Activated naive CD8-positive, alpha-beta T cell treated with anti-CD3 and anti-CD28 coated beads for 36 hours (primary cell): ENCODE results near the gene OR10T2. TPM values are rescaled to one million over a fixed set of nuclear protein-coding genes. Genes with fewer than 3 reads are reported as not detected.
"Not testable (repeated sequence)": the region's sequence is repeated elsewhere in the genome, so short reads cannot be mapped to it uniquely, and the experiment has no call there.

ENCODE experiments used
- DNase-seq: peaks from one replicate; pipeline ENCODE4 v3.0.0; 2021
- H3K27ac Mint-ChIP-seq: one replicate; pipeline ENCODE4 v1.8.0; 2022; ENCODE audit warnings: mild to moderate bottlenecking, moderate library complexity, mixed read lengths
- H3K27me3 Mint-ChIP-seq: one replicate; pipeline ENCODE4 v1.8.0; 2022; ENCODE audit warnings: mild to moderate bottlenecking, mixed read lengths
- H3K36me3 Mint-ChIP-seq: one replicate; pipeline ENCODE4 v1.8.0; 2021; ENCODE audit warnings: mild to moderate bottlenecking, mixed read lengths
- H3K4me1 Mint-ChIP-seq: one replicate; pipeline ENCODE4 v1.8.0; 2021; ENCODE audit warnings: mixed read lengths
- H3K4me3 Mint-ChIP-seq: one replicate; pipeline ENCODE4 v1.8.0; 2022; ENCODE audit warnings: mild to moderate bottlenecking, moderate library complexity, mixed read lengths
- H3K9me3 Mint-ChIP-seq: one replicate; pipeline ENCODE4 v1.8.0; 2022; ENCODE audit warnings: mixed read lengths
- total RNA-seq, 2 experiments: library from RNA; stranded (reverse); gene quantifications; one replicate each; pipeline ENCODE4 v1.2.3, GENCODE V29; 2021

Gene OR10T2, protein sequence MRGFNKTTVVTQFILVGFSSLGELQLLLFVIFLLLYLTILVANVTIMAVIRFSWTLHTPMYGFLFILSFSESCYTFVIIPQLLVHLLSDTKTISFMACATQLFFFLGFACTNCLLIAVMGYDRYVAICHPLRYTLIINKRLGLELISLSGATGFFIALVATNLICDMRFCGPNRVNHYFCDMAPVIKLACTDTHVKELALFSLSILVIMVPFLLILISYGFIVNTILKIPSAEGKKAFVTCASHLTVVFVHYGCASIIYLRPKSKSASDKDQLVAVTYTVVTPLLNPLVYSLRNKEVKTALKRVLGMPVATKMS
- not detected for total RNA-seq

DNA sequence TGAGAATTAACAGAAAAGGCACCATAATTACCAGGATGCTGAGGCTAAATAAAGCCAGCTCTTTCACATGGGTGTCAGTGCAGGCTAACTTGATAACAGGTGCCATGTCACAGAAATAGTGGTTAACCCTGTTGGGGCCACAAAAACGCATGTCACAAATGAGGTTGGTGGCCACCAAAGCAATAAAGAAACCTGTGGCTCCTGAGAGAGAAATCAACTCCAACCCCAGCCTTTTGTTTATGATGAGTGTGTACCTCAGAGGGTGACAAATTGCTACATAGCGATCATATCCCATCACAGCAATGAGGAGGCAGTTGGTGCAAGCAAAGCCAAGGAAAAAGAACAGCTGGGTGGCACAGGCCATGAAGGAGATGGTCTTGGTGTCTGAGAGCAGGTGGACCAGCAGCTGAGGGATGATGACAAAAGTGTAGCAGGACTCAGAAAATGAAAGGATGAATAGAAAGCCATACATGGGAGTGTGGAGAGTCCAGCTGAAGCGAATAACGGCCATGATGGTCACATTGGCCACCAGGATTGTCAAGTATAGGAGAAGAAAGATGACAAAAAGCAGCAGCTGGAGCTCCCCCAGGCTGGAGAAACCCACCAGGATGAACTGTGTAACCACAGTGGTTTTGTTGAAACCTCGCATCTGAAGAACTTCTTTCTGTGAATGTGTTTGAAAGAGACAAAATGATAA lies at the start of gene OR10T2:
TSS of gene OR10T2 (minus strand) at position 649 of the 697 bp plus-strand sequence. CDS start at position 649, 0 bp downstream.
- Mint-ChIP-seq H3K27ac (no peak within 1 kb of the TSS), H3K4me1 (peaks cover 4% of the 10 kb centered on the region), H3K9me3 (no peaks in the 10 kb centered on the region), H3K27me3 (peaks cover 33% of the 10 kb centered on the region), H3K4me3 (no peak within 1 kb of the TSS), H3K36me3 (no peaks in the 10 kb centered on the region)
- no peak for DNase-seq

DNA sequence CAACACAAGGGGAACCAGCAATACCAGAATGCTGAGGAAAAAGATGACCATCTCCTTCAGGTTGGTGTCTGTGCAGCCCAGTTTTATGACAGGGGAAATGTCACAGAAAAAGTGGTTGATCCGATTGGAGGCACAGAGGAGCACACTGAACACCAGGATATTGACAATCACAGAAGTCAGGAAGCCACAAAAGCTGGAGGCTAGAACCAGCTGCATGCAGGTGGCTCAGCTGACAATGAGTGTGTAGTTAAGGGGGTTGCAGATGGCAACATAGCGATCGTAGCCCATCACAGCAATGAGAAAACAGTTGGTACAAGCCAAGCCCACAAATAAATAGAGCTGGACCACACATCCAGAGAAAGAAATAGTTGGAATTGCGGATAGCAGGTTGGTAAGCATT lies 46.1 kb upstream of the OR10T2 start:
- Mint-ChIP-seq H3K27me3 (peaks cover 17% of the 10 kb centered on the region), H3K27ac (no peak overlapping the region)

DNA sequence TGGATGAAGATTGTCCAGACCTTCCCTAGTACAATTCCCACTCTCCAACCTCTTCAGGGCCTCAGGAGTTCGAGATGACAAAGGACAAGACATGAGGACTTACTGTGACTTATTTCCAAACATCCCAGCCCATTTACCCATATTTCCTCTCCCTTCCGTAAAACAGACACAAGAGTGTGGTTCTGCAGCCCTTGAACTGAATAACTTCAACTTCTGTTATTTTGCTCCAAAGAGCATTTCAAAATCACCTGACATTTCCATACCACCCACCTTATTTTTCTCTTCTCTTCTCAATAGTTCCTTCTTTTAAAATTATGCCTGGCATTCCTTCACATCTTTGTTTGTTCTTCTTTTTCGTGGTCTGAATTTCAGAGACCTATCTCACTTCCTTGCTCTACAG lies 35.5 kb upstream of the OR10T2 start:
- H3K4me1 Mint-ChIP-seq, result no peaks in the 10 kb centered on the region
- no peaks in the 10 kb centered on the region for H3K36me3 Mint-ChIP-seq
- H3K27ac Mint-ChIP-seq, result no peak overlapping the region
- peaks cover 4% of the 10 kb centered on the region for H3K9me3 Mint-ChIP-seq
- DNase-seq, result no peak
- peaks cover 31% of the 10 kb centered on the region for H3K27me3 Mint-ChIP-seq
- no peak overlapping the region for H3K4me3 Mint-ChIP-seq

More for the DNA sequence above, 46.1 kb upstream of the OR10T2 start:
- H3K36me3 Mint-ChIP-seq, result no peaks in the 10 kb centered on the region
- no peak overlapping the region for H3K4me3 Mint-ChIP-seq
- no peak for DNase-seq
- H3K9me3 Mint-ChIP-seq, result no peaks in the 10 kb centered on the region
- H3K4me1 Mint-ChIP-seq, result no peaks in the 10 kb centered on the region

DNA sequence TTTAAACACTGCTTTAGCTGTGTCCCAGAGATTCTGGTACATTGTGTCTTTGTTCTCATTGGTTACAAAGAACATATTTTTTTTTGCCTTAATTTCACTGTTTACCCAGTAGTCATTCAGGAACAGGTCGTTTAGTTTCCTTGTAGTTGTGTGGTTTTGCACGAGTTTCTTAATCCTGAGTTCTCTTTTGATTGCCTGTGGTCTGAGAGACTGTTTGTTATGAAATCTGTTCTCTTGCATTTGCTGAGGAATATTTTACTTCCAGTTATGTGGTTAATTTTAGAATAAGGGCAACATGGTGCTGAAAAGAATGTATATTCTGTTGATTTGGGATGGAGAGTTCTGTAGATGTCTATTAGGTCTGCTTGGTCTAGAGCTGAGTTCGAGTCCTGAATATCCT lies 30.9 kb upstream of the OR10T2 start:
- H3K4me3 Mint-ChIP-seq, H3K27ac Mint-ChIP-seq, H3K36me3 Mint-ChIP-seq, DNase-seq, H3K4me1 Mint-ChIP-seq: not testable (repeated sequence)
- Mint-ChIP-seq H3K9me3 (peaks cover 21% of the 10 kb centered on the region), H3K27me3 (peaks cover 29% of the 10 kb centered on the region)

DNA sequence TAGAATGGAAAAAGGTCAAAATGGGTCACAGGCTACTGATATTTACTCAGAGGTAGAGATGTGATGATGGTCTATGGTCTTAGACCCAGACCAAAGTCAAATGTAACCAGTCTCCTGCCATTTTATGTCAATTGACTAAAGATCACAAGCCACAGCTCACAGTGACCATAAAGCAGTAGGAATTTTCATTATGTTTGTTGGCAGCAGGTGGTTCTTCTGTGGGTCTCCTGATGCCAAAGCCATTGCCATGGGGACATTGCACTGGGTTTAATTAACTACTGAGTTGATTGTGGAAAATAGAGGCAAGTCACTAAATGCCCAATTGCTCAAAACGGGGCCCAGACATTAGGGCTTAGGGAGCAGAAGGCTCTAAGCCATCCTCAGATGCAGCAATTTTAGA lies 26.9 kb upstream of the OR10T2 start, which contains the start of gene OR10K2:
TSS of gene OR10K2 (minus strand) at position 101 of the 400 bp plus-strand sequence. CDS start 5,371 bp downstream, outside the sequence.
- H3K9me3 Mint-ChIP-seq, result peaks cover 20% of the 10 kb centered on the region
- no peak within 1 kb of the TSS for H3K4me3 Mint-ChIP-seq
- no peaks in the 10 kb centered on the region for H3K36me3 Mint-ChIP-seq
- H3K27ac Mint-ChIP-seq, result no peak within 1 kb of the TSS
- H3K4me1 Mint-ChIP-seq, result no peaks in the 10 kb centered on the region
- peaks cover 18% of the 10 kb centered on the region for H3K27me3 Mint-ChIP-seq
- DNase-seq, result no peak

DNA sequence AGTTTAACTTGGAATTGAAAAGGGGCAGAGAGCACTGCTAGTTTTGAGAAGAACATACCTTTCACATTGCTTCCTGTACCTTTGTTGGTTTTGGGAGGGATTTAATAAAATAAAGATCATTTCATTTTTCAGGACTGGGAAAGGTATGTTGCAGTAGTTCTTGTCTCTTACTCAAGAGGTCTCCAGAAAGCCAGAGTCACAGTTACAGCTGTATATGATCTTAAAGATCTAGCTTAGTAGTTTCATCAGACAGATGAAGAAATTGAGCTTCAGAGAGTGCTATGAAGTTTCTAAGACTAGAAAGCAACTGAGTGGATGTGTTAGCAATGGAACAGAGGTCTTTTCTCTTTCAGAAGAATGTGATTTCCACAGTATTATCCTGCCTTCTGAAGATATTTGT lies 25.8 kb upstream of the OR10T2 start:
- no peaks in the 10 kb centered on the region for H3K4me1 Mint-ChIP-seq
- no peak overlapping the region for H3K27ac Mint-ChIP-seq
- no peaks in the 10 kb centered on the region for H3K36me3 Mint-ChIP-seq
- H3K27me3 Mint-ChIP-seq, result peaks cover 17% of the 10 kb centered on the region
- peaks cover 20% of the 10 kb centered on the region for H3K9me3 Mint-ChIP-seq
- no peak for DNase-seq
- H3K4me3 Mint-ChIP-seq, result no peak overlapping the region

DNA sequence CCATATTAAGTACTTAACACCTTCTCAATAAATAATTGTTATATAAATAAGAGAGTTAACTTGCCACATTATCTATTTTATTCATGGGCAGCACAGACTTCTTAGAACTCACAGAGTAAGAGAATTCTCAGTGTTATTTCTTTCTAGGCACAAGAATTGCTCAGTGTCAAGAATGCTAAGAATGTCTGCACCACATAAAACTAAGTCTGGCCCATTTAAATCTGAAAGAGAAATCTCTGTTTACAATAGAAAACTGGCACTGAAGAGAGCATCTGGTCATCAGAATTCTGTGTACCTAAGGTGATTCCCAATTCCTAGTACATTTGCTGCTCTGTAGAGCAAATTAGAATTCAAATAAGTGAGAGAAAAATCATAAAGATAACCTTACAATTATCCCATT lies 22.9 kb upstream of the OR10T2 start:
- H3K9me3 Mint-ChIP-seq, result no peaks in the 10 kb centered on the region
- H3K4me1 Mint-ChIP-seq, result no peaks in the 10 kb centered on the region
- no peaks in the 10 kb centered on the region for H3K36me3 Mint-ChIP-seq
- no peak for DNase-seq
- no peak overlapping the region for H3K27ac Mint-ChIP-seq
- no peak overlapping the region for H3K4me3 Mint-ChIP-seq
- H3K27me3 Mint-ChIP-seq, result peaks cover 10% of the 10 kb centered on the region

DNA sequence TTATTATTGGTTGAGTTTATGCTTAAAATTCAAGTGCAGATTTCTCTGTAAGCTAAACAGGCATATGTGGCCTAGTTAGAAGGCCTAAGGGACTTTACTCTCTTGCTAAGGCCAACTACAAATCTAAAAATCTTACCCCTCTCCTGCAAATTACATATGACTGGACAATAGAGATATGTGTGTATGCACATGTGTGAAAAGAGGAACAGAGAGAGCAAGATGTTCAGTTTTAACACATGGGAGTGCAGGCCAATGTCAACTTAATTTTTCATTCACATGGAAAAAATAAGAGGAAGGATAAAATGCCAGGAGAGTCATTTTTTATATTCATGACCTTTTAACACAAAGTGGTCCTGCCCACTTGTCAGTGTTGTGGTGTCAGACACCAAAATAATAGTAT lies 18.3 kb upstream of the OR10T2 start:
- Mint-ChIP-seq H3K4me3 (no peak overlapping the region), H3K36me3 (no peaks in the 10 kb centered on the region), H3K4me1 (no peaks in the 10 kb centered on the region), H3K9me3 (no peaks in the 10 kb centered on the region), H3K27ac (no peak overlapping the region), H3K27me3 (peaks cover 17% of the 10 kb centered on the region)
- DNase-seq, result no peak

DNA sequence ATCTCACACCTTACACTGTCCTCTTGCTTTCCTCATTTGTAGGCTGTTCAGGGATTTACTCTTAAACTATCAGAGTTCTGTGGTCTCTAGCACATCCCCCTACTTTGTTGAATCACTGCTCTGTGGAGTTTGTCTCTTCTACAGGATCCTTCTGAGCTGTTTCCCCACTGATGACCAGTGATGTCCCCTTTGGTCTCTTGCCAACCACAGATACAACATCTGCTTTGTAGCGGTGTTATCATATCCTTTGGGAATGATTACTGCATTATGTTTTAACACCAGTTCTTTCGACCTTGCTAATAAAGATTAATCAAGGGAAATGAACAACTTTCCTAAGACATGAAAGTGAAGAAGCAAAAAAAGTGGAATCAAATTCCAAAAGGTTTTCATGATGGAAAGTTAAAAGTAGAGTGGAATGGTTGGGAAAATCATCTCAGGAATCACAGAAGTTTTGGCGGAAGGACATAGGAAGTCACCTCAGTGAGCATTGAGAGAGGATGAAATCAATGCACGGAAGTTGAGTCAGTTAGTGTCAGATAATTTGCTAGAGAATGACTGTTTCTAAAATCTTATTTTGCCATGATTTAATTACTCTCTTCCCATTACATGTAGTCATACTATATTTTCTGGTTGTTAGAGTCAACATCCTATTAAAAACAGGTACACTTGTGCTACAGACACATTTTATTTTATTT lies 15.5 kb upstream of the OR10T2 start:
- Mint-ChIP-seq H3K27ac (no peak overlapping the region), H3K27me3 (peaks cover 11% of the 10 kb centered on the region), H3K36me3 (no peaks in the 10 kb centered on the region), H3K4me1 (no peaks in the 10 kb centered on the region), H3K9me3 (no peaks in the 10 kb centered on the region), H3K4me3 (no peak overlapping the region)
- DNase-seq, result no peak

DNA sequence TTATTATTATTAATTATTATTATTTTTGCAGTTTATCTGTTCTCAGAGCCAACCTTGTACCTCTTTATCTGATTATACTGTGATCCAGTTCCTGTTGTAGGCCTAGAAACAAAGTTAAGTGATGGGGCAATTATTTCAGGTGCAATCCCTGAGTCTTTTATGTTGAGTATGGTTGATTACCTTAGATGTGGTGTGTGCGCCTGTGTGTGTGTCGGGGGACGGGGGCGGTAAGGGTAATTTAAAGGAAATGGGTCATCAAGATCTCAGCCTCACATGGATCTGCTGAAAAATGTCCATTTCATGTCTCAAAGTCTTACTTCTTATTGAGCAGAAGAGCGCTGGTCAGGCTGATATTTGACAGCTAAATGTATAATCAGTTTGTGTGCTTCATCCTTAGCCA lies 7.8 kb upstream of the OR10T2 start:
- H3K4me1 Mint-ChIP-seq, result no peaks in the 10 kb centered on the region
- H3K27me3 Mint-ChIP-seq, result peaks cover 8% of the 10 kb centered on the region
- H3K27ac Mint-ChIP-seq, result no peak overlapping the region
- no peak for DNase-seq
- H3K36me3 Mint-ChIP-seq, result no peaks in the 10 kb centered on the region
- no peaks in the 10 kb centered on the region for H3K9me3 Mint-ChIP-seq
- H3K4me3 Mint-ChIP-seq, result no peak overlapping the region

DNA sequence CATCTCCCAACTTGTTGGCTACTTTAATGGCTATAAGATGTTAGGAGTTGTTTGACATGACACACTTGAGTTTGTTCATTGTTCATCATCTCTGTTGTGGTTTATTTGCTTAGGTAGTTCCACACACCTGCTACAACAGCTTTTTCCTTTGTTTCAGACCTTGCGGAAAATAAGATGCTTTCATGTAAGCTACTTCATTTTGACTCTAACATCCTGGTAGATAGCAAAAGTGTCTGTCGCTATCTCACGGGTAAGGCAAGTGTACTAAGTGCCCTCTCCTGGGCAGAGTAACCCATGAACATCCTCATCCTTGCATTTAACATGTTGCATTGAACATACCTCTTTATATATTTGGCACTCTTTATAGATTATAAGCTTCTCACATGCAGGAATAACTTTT lies 1.6 kb upstream of the OR10T2 start:
- no peak overlapping the region for H3K27ac Mint-ChIP-seq
- H3K27me3 Mint-ChIP-seq, result peaks cover 30% of the 10 kb centered on the region
- H3K36me3 Mint-ChIP-seq, result no peaks in the 10 kb centered on the region
- H3K4me1 Mint-ChIP-seq, result peaks cover 4% of the 10 kb centered on the region
- no peak overlapping the region for H3K4me3 Mint-ChIP-seq
- no peaks in the 10 kb centered on the region for H3K9me3 Mint-ChIP-seq
- DNase-seq, result no peak

DNA sequence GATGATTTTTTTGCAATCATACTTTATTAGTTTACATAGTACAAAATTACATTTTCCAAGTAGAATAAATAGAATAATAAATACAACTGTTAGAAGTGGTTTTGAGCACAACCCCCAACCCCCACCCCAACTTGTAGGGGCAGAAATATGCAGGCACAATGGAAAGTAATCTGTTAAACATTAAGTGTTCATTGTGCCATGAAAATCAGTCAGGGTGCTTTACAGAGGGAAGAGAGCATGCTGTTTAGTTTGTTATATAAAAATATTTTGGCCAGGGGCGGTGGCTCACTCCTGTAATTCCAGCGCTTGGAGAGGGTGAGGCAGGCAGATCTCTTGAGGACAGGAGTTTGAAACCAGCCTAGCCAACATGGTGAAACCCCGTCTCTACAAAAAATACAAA lies 2.6 kb downstream of the OR10T2 start:
- no peaks in the 10 kb centered on the region for H3K36me3 Mint-ChIP-seq
- H3K27ac Mint-ChIP-seq, result no peak overlapping the region
- peaks cover 4% of the 10 kb centered on the region for H3K4me1 Mint-ChIP-seq
- no peak overlapping the region for H3K4me3 Mint-ChIP-seq
- no peaks in the 10 kb centered on the region for H3K9me3 Mint-ChIP-seq
- no peak for DNase-seq
- peaks cover 31% of the 10 kb centered on the region for H3K27me3 Mint-ChIP-seq

DNA sequence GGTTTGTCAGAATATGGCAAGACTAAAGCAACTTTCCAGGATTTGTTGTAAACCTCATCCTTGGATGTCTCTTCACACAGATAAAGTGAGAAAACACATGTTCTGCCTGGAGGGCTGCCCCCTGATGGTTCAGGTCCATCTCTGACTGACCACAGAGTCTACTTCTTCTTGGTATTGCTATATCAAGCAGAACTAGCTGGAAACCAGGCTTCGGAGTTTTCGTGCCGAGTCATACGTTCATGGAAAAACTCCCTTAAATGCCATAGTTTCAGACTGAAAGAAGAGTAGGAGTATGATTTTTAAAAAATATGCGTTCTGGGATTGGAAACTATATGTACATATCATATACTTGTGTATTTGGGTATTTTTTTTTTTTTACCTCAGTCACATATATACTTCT lies 5.8 kb downstream of the OR10T2 start:
- no peaks in the 10 kb centered on the region for H3K4me1 Mint-ChIP-seq
- no peak overlapping the region for H3K4me3 Mint-ChIP-seq
- H3K27me3 Mint-ChIP-seq, result peaks cover 15% of the 10 kb centered on the region
- H3K36me3 Mint-ChIP-seq, result no peaks in the 10 kb centered on the region
- no peak for DNase-seq
- H3K27ac Mint-ChIP-seq, result no peak overlapping the region
- H3K9me3 Mint-ChIP-seq, result no peaks in the 10 kb centered on the region

DNA sequence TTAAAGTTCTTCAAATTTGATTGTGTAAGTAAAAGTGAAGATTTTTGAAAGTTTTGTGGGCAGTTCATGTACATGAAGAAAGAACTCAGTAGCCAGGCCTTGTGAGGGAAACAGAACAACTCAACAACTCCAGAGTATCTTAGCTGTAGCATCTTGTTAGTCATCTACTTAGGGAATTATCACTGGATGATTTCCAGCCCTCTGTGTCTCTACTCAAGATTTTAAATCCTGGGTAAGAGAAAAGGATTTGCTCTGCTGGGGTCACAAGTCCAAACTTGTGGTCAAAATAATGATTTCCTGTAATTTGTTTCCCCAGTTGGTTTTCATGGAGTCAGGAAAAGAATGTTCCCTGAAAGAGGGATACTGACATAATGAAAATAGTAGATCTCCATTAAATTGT lies 8.2 kb downstream of the OR10T2 start:
- Mint-ChIP-seq H3K9me3 (no peaks in the 10 kb centered on the region), H3K27ac (no peak overlapping the region), H3K4me1 (no peaks in the 10 kb centered on the region), H3K27me3 (peaks cover 12% of the 10 kb centered on the region), H3K4me3 (no peak overlapping the region), H3K36me3 (no peaks in the 10 kb centered on the region)
- no peak for DNase-seq

DNA sequence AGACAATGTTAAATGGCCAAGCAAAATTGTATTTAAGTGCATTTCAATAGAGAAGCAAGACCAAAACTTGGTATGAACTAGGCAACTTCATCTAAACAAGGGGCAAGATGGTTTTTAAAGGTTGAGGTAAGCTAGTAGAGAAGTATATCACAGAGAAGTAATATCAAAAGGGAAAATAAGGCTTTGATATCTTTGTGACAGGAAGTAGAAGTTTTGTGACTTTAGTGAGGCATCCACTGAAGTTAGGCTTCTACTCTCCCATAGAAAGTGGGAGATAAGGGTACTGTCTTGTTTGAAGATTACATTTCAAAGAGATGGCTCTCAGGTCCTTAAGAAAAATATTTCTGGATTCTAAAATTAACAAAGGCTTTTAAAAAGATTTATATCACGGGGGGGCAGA lies 8.9 kb downstream of the OR10T2 start:
- no peak for DNase-seq
- Mint-ChIP-seq H3K36me3 (no peaks in the 10 kb centered on the region), H3K4me3 (no peak overlapping the region), H3K27ac (no peak overlapping the region), H3K9me3 (no peaks in the 10 kb centered on the region), H3K27me3 (peaks cover 6% of the 10 kb centered on the region), H3K4me1 (no peaks in the 10 kb centered on the region)
